Measurements from ENCODE around the gene IQSEC1. TPM values are rescaled to one million over a fixed set of nuclear protein-coding genes. Genes with fewer than 3 reads are reported as not detected.

The IQSEC1 gene
- total RNA-seq, 2 donors from 2014 or later = 57.5 to 63.9 TPM

GRCh38 chr3:12987602-12988001 lies 85.6 kb downstream of the IQSEC1 start:
- Histone ChIP-seq H3K9me3 (no peaks in the 10 kb centered on the region), H3K27ac (peak overlapping the region; percentile 4 to 61), H3K4me3 (no peak overlapping the region), H3K27me3 (no peaks in the 10 kb centered on the region), H3K4me1 (peaks cover 0 to 67% of the 10 kb centered on the region in 2 donors), H3K36me3 (no peaks in the 10 kb centered on the region)
- no peak for DNase-seq (ENCODE audit: low spot score)
- TF ChIP-seq CTCF (IDR thresholded peaks at IDR 0.05) = no peak

DNA sequence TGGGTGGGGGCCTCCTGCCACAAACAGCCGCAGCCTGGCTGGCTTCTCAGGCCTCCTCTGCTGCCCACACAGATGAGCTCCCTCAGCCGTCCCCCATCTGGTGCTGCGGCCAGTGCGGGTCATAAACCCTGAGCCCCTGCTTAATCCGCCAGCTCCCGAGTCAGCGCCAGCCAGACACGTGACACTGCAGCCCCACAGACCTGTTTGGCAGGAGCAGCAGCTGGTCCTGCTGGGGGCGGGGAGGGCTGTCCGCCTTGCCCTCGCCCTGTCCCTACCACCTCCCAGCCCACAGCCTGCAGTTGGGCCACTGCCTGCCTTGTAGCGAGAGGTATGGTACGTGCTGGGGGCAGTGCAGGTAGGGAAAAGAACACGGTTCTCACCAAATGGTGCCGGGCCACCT lies 86.2 kb downstream of the IQSEC1 start:
- no peak for TF ChIP-seq CTCF (IDR thresholded peaks at IDR 0.05)
- no peak overlapping the region for H3K4me3 ChIP-seq
- H3K27ac ChIP-seq = peak overlapping the region; percentile 44 to 61
- no peaks in the 10 kb centered on the region for H3K9me3 ChIP-seq
- no peaks in the 10 kb centered on the region for H3K36me3 ChIP-seq
- H3K27me3 ChIP-seq = no peaks in the 10 kb centered on the region
- peaks cover 0 to 62% of the 10 kb centered on the region in 2 donors for H3K4me1 ChIP-seq
- DNase-seq (ENCODE audit: low spot score) = no peak

DNA sequence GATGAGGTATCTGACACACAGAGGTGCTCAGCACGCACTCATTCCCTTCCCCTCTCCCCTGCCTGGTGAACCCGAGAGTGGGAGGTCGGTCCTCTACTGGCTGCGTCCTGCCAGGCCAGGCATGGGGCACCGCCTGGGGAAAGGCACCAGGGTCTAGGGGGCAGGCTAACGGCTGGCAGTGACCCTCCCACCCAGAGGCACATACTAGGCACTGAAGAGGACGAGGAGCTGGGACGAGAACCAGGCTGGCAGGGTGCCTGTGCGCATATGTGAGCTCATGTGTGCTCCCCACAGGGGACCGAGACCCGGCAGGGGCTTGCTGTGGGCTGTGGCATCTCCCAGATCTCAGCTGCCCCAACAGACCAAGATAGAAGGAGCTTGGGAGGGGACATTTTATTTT lies 86.7 kb downstream of the IQSEC1 start:
- peak overlapping the region; percentile 44 to 61 for H3K27ac ChIP-seq

GRCh38 chr3:12986031-12986430 lies 87.2 kb downstream of the IQSEC1 start:
- Histone ChIP-seq H3K9me3 (no peaks in the 10 kb centered on the region), H3K27ac (peak overlapping the region; percentile 44 to 61), H3K4me1 (peaks cover 0 to 52% of the 10 kb centered on the region in 2 donors), H3K4me3 (no peak overlapping the region), H3K27me3 (no peaks in the 10 kb centered on the region), H3K36me3 (no peaks in the 10 kb centered on the region)
- DNase-seq (ENCODE audit: low spot score) = no peak
- no peak for TF ChIP-seq CTCF (IDR thresholded peaks at IDR 0.05)

More for the DNA sequence above, 86.7 kb downstream of the IQSEC1 start:
- peaks cover 0 to 57% of the 10 kb centered on the region in 2 donors for H3K4me1 ChIP-seq
- no peak for DNase-seq (ENCODE audit: low spot score)
- no peaks in the 10 kb centered on the region for H3K9me3 ChIP-seq
- H3K36me3 ChIP-seq = no peaks in the 10 kb centered on the region
- no peaks in the 10 kb centered on the region for H3K27me3 ChIP-seq
- H3K4me3 ChIP-seq = no peak overlapping the region
- TF ChIP-seq CTCF (IDR thresholded peaks at IDR 0.05) = no peak

DNA sequence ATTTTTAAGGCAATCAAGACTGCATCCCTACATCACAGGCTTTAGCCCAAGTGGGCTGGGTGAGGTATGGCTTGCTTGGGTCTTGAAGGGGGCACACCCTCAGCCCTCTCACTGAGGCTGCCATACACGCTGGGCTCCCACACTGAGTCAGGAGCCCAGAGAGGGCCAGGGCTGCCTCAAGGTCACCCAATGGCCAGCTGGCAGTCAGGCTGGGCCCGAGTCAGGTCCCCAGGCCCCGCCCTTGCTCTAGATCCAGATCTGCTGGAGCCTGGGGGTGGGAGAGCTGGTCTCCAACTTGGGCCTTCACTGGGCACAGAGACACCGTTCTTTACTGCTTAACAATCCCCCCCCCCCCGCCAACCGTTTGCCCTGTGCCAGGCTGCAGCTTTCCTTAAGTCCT lies 88.1 kb downstream of the IQSEC1 start:
- peak overlapping the region; percentile 49 to 61 for H3K27ac ChIP-seq
- peaks cover 0 to 44% of the 10 kb centered on the region in 2 donors for H3K4me1 ChIP-seq
- no peak overlapping the region for H3K4me3 ChIP-seq
- no peaks in the 10 kb centered on the region for H3K27me3 ChIP-seq
- H3K36me3 ChIP-seq = no peaks in the 10 kb centered on the region
- H3K9me3 ChIP-seq = no peaks in the 10 kb centered on the region
- TF ChIP-seq CTCF (IDR thresholded peaks at IDR 0.05) = no peak
- no peak for DNase-seq (ENCODE audit: low spot score)
